SU-DHL-6 (cell line): ENCODE measurements around the gene MCTP1.

Experiments
- H2AFZ ChIP-seq: fragments of 200-600 bp; sonication (generic); 2 replicates; pipeline ENCODE4 v1.6.1; 2014; ENCODE audit warnings: low read depth, mild to moderate bottlenecking, moderate library complexity, mixed read lengths, antibody characterized with exemption, low read length; ENCODE audit not compliant: severe bottlenecking
- H3F3A ChIP-seq: fragments of 200-600 bp; shearing (Covaris generic); 2 replicates; pipeline ENCODE4 v1.6.0; 2016; ENCODE audit warnings: antibody characterized with exemption, mild to moderate bottlenecking; ENCODE audit not compliant: insufficient read depth
- H3K27ac ChIP-seq: fragments of 200-600 bp; sonication (generic); 2 replicates; pipeline ENCODE4 v1.5.1; 2016; ENCODE audit warnings: low read depth, mild to moderate bottlenecking, low read length, moderate library complexity, mixed read lengths
- H3K27me3 ChIP-seq: fragments of 200-600 bp; sonication (generic), shearing (Covaris generic); 2 replicates; pipeline ENCODE4 v1.6.0; 2014; ENCODE audit warnings: mild to moderate bottlenecking, low read length
- H3K36me3 ChIP-seq: fragments of 200-600 bp; sonication (generic); 2 replicates; pipeline ENCODE4 v1.6.1; 2014; ENCODE audit warnings: mild to moderate bottlenecking, low read length, mixed read lengths
- H3K4me2 ChIP-seq: fragments of 300-600, 200-600 bp; shearing (Covaris generic), sonication (generic); 2 replicates; pipeline ENCODE4 v1.6.0; 2014; ENCODE audit warnings: low read length, low read depth, mild to moderate bottlenecking; ENCODE audit not compliant: poor library complexity, severe bottlenecking
- H3K4me3 ChIP-seq: fragments of 200-600 bp; sonication (generic); 2 replicates; pipeline ENCODE4 v1.5.1; 2014; ENCODE audit warnings: antibody characterized with exemption, low read length, mild to moderate bottlenecking, mixed read lengths; ENCODE audit not compliant: insufficient read depth, poor library complexity, severe bottlenecking
- H3K79me2 ChIP-seq: fragments of 200-600 bp; sonication (generic); 2 replicates; pipeline ENCODE4 v1.6.1; 2014; ENCODE audit warnings: mild to moderate bottlenecking, low read length, moderate library complexity; ENCODE audit not compliant: insufficient read depth
- H3K9ac ChIP-seq: fragments of 200-600 bp; sonication (generic); 2 replicates; pipeline ENCODE4 v1.7.0; 2014; ENCODE audit warnings: mild to moderate bottlenecking, low read length
- H3K9me2 ChIP-seq: fragments of 200-600 bp; sonication (generic); replicated peaks from 2 replicates; pipeline ENCODE4 v1.6.1; 2014; ENCODE audit warnings: low read length; ENCODE audit not compliant: insufficient read depth
- H3K9me3 ChIP-seq: fragments of 200-600 bp; sonication (generic); 2 replicates; pipeline ENCODE4 v1.6.1; 2014; ENCODE audit warnings: low read length, mixed read lengths; ENCODE audit not compliant: insufficient read depth
- H4K20me1 ChIP-seq: fragments of 200-600 bp; sonication (generic); 2 replicates; pipeline ENCODE4 v1.6.1; 2014; ENCODE audit warnings: low read depth, mild to moderate bottlenecking, antibody characterized with exemption, low read length, moderate library complexity, mixed read lengths
- CTCF ChIP-seq: fragments of 200-600 bp; sonication (generic); IDR thresholded peaks from one replicate; pipeline ENCODE4 v1.5.1; 2017; ENCODE audit warnings: antibody characterized with exemption, mild to moderate bottlenecking, low read length, moderate library complexity; ENCODE audit not compliant: insufficient read depth, poor library complexity, severe bottlenecking
- EZH2phosphoT487 ChIP-seq: fragments of 200-600 bp; sonication (generic), shearing (Covaris generic); conservative IDR thresholded peaks from 2 replicates; pipeline ENCODE4 v1.6.1; 2018; ENCODE audit warnings: mild to moderate bottlenecking, antibody characterized with exemption, low read length, moderate library complexity, mixed read lengths

MCTP1 gene

DNA sequence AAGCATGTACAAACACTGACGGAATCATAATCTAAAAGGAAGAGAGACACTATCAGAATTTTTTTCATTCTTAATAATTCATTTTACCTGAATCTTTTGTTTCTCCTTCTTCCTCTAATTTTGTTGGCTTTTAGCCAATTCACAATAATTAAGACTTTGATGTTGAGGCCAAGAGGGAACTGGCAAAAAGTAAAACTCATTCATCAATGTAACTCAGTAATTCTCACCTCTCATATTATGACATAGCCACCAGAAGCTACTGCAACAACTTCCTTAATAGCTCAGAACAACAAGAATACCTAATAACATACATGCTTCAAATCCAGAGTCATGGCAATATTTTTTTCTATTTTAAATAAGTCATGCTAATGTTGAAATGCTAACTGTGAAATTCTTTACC lies 64.5 kb downstream of the MCTP1 start:
- H3K36me3 ChIP-seq = no peaks in the 10 kb centered on the region
- TF ChIP-seq EZH2phosphoT487 = no peak
- TF ChIP-seq CTCF = no peak
- no peaks in the 10 kb centered on the region for H3K27me3 ChIP-seq
- H3F3A ChIP-seq = no peaks in the 10 kb centered on the region
- H4K20me1 ChIP-seq = no peaks in the 10 kb centered on the region
- no peak overlapping the region for H3K9ac ChIP-seq
- H3K9me2 ChIP-seq = no peaks in the 10 kb centered on the region
- H2AFZ ChIP-seq = no peak overlapping the region
- no peak overlapping the region for H3K27ac ChIP-seq
- no peaks in the 10 kb centered on the region for H3K9me3 ChIP-seq
- no peak overlapping the region for H3K4me2 ChIP-seq
- no peaks in the 10 kb centered on the region for H3K79me2 ChIP-seq
- no peak overlapping the region for H3K4me3 ChIP-seq

GRCh38 chr5:95219411-95219810 lies 65.5 kb downstream of the MCTP1 start:
- H3K79me2 ChIP-seq = no peaks in the 10 kb centered on the region
- H3K4me3 ChIP-seq = no peak overlapping the region
- no peak overlapping the region for H2AFZ ChIP-seq
- H3K36me3 ChIP-seq = no peaks in the 10 kb centered on the region
- no peaks in the 10 kb centered on the region for H3K9me2 ChIP-seq
- no peak overlapping the region for H3K9ac ChIP-seq
- TF ChIP-seq CTCF (no peak), EZH2phosphoT487 (no peak)
- H3K27ac ChIP-seq = no peak overlapping the region
- no peaks in the 10 kb centered on the region for H3K27me3 ChIP-seq
- no peak overlapping the region for H3K4me2 ChIP-seq
- H3K9me3 ChIP-seq = no peaks in the 10 kb centered on the region
- H3F3A ChIP-seq = no peaks in the 10 kb centered on the region
- H4K20me1 ChIP-seq = no peaks in the 10 kb centered on the region

- Histone ChIP-seq H2AFZ (no peak overlapping the region), H3K79me2 (no peaks in the 10 kb centered on the region), H3F3A (no peaks in the 10 kb centered on the region), H3K4me3 (no peak overlapping the region), H3K4me2 (no peak overlapping the region), H3K9me3 (no peaks in the 10 kb centered on the region), H3K9me2 (no peaks in the 10 kb centered on the region), H3K27ac (no peak overlapping the region), H3K36me3 (no peaks in the 10 kb centered on the region), H3K9ac (no peak overlapping the region), H3K27me3 (no peaks in the 10 kb centered on the region), H4K20me1 (no peaks in the 10 kb centered on the region)
- TF ChIP-seq CTCF = no peak
- TF ChIP-seq EZH2phosphoT487 = no peak
Measured at GRCh38 chr5:95217881-95218280, 67.0 kb downstream of the MCTP1 start.

GRCh38 chr5:95217351-95217750 lies 67.5 kb downstream of the MCTP1 start:
- no peaks in the 10 kb centered on the region for H3F3A ChIP-seq
- no peak for TF ChIP-seq CTCF
- no peak for TF ChIP-seq EZH2phosphoT487
- no peak overlapping the region for H3K4me3 ChIP-seq
- no peak overlapping the region for H3K9ac ChIP-seq
- H3K4me2 ChIP-seq = no peak overlapping the region
- no peaks in the 10 kb centered on the region for H3K27me3 ChIP-seq
- no peaks in the 10 kb centered on the region for H3K36me3 ChIP-seq
- H3K9me3 ChIP-seq = no peaks in the 10 kb centered on the region
- no peaks in the 10 kb centered on the region for H3K9me2 ChIP-seq
- H3K27ac ChIP-seq = no peak overlapping the region
- no peak overlapping the region for H2AFZ ChIP-seq
- H4K20me1 ChIP-seq = no peaks in the 10 kb centered on the region
- no peaks in the 10 kb centered on the region for H3K79me2 ChIP-seq
